SK-N-SH treated with all-trans-retinoic acid at 6 μM for 48 hours (cell line): ENCODE measurements around the gene HHAT.

Experiments used
- ATAC-seq: fragments of 200-7000 bp; cut with Tn5 transposase; 3 replicates; pipeline ENCODE4 v1.9.1; 2020; ENCODE audit warnings: mild to moderate bottlenecking, moderate library complexity
- ARNTL ChIP-seq: fragments of 450-650 bp; formaldehyde crosslinking; IDR thresholded peaks from 2 replicates; pipeline ENCODE4 v1.5.0; 2020; ENCODE audit warnings: low read depth, mild to moderate bottlenecking, moderate library complexity, borderline replicate concordance
- BACH2 ChIP-seq: fragments of 250-450 bp; sonication (Bioruptor Pico); IDR thresholded peaks from 2 replicates; pipeline ENCODE4 v1.9.0; 2021; ENCODE audit warnings: mild to moderate bottlenecking, borderline replicate concordance
- CSRNP3 ChIP-seq: fragments of 250-450 bp; sonication (Bioruptor Pico); IDR thresholded peaks from 2 replicates; pipeline ENCODE4 v1.5.1; 2021; ENCODE audit warnings: mild to moderate bottlenecking, moderate library complexity
- ESRRG ChIP-seq: fragments of 250-450 bp; sonication (Bioruptor Pico); IDR thresholded peaks from 2 replicates; pipeline ENCODE4 v1.6.1; 2021; ENCODE audit warnings: mild to moderate bottlenecking
- GLIS3 ChIP-seq: fragments of 250-450 bp; sonication (Bioruptor Pico); IDR thresholded peaks from 2 replicates; pipeline ENCODE4 v1.5.0; 2020; ENCODE audit warnings: mild to moderate bottlenecking, moderate library complexity
- ISL1 ChIP-seq: fragments of 250-450 bp; sonication (Bioruptor Pico); IDR thresholded peaks from 2 replicates; pipeline ENCODE4 v2.1.2; 2022; ENCODE audit warnings: mild to moderate bottlenecking, moderate library complexity
- OSR1 ChIP-seq: fragments of 250-450 bp; sonication (Bioruptor Pico); IDR thresholded peaks from 2 replicates; pipeline ENCODE4 v1.8.0; 2022; ENCODE audit warnings: moderate library complexity, mild to moderate bottlenecking, inconsistent platforms
- RARB ChIP-seq: fragments of 250-450 bp; sonication (Bioruptor Pico); IDR thresholded peaks from 2 replicates; pipeline ENCODE4 v1.8.0; 2021; ENCODE audit warnings: mild to moderate bottlenecking, moderate library complexity
- SNAI2 ChIP-seq: fragments of 250-450 bp; sonication (Bioruptor Pico); IDR thresholded peaks from 2 replicates; pipeline ENCODE4 v1.5.0; 2020; ENCODE audit warnings: mild to moderate bottlenecking, moderate library complexity
- TCF4 ChIP-seq: fragments of 250-450 bp; sonication (Bioruptor Pico); IDR thresholded peaks from 2 replicates; pipeline ENCODE4 v1.8.0; 2021; ENCODE audit warnings: mild to moderate bottlenecking, moderate library complexity, borderline replicate concordance
- TOX ChIP-seq: fragments of 250-450 bp; sonication (Bioruptor Pico); IDR thresholded peaks from 2 replicates; pipeline ENCODE4 v1.8.0; 2021; ENCODE audit warnings: mild to moderate bottlenecking, moderate library complexity, borderline replicate concordance
- ZC3H10 ChIP-seq: fragments of 250-450 bp; sonication (Bioruptor Pico); IDR thresholded peaks from 2 replicates; pipeline ENCODE4 v1.5.1; 2021; ENCODE audit warnings: mild to moderate bottlenecking, moderate library complexity
- ZFP3 ChIP-seq: fragments of 250-450 bp; sonication (Bioruptor Pico); IDR thresholded peaks from 2 replicates; pipeline ENCODE4 v1.5.0; 2020; ENCODE audit warnings: mild to moderate bottlenecking, moderate library complexity
- ZFP30 ChIP-seq: fragments of 450-650 bp; formaldehyde crosslinking; IDR thresholded peaks from 2 replicates; pipeline ENCODE4 v1.5.0; 2022; ENCODE audit warnings: mild to moderate bottlenecking, moderate library complexity
- ZNF8 ChIP-seq: fragments of 450-650 bp; formaldehyde crosslinking; IDR thresholded peaks from 2 replicates; pipeline ENCODE4 v1.5.0; 2020; ENCODE audit warnings: mild to moderate bottlenecking, moderate library complexity
- TF ChIP-seq, protein P1 (sequence below): fragments of 250-450 bp; sonication (Bioruptor Pico); IDR thresholded peaks from 2 replicates; pipeline ENCODE4 v1.5.1; 2020; ENCODE audit warnings: low read depth, mild to moderate bottlenecking, moderate library complexity
- TF ChIP-seq, protein P2 (sequence below): fragments of 250-450 bp; sonication (Bioruptor Pico); IDR thresholded peaks from 2 replicates; pipeline ENCODE4 v1.8.0; 2020; ENCODE audit warnings: mild to moderate bottlenecking, moderate library complexity, borderline replicate concordance
- TF ChIP-seq, protein P3 (sequence below): fragments of 250-450 bp; sonication (Bioruptor Pico); IDR thresholded peaks from 2 replicates; pipeline ENCODE4 v1.5.0; 2020; ENCODE audit warnings: mild to moderate bottlenecking, moderate library complexity
- TF ChIP-seq, protein P4 (sequence below): fragments of 250-450 bp; sonication (Bioruptor Pico); IDR thresholded peaks from 2 replicates; pipeline ENCODE4 v1.8.0; 2021; ENCODE audit warnings: low read depth, mild to moderate bottlenecking, moderate library complexity, borderline replicate concordance

HHAT gene

DNA sequence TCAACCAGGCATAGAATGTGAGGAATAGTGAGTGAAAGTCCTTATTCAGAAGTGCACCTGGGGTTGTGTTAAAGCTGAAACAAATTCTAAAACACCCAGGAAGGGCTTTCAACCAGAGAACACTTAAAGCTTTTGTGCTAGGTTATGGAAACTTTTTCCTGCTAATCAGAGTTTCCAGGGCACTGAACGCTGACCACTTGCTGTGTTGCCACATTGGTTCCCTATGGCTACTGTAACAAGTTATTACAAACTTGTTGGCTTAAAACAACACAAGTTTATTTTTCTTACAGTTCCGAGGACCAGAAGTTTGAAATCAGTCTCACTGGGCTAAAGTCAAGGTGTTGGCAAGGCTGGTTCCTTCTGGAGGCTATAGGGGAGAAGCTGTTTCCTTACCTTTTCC is 300.6 kb downstream of the HHAT start (continued):
- no peak for TF ChIP-seq GLIS3 (CRISPR knock-in tag)

- TF ChIP-seq, protein P1, sequence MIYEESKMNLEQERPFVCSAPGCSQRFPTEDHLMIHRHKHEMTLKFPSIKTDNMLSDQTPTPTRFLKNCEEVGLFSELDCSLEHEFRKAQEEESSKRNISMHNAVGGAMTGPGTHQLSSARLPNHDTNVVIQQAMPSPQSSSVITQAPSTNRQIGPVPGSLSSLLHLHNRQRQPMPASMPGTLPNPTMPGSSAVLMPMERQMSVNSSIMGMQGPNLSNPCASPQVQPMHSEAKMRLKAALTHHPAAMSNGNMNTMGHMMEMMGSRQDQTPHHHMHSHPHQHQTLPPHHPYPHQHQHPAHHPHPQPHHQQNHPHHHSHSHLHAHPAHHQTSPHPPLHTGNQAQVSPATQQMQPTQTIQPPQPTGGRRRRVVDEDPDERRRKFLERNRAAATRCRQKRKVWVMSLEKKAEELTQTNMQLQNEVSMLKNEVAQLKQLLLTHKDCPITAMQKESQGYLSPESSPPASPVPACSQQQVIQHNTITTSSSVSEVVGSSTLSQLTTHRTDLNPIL (CRISPR knock-in tag), result no peak
- TF ChIP-seq OSR1 (CRISPR knock-in tag), result no peak
- no peak for TF ChIP-seq TCF4
- TF ChIP-seq, all 23 proteins: peak for 0
- ATAC-seq, result no peak
Measured at GRCh38 chr1:210631399-210631798, 302.7 kb downstream of the HHAT start.

DNA sequence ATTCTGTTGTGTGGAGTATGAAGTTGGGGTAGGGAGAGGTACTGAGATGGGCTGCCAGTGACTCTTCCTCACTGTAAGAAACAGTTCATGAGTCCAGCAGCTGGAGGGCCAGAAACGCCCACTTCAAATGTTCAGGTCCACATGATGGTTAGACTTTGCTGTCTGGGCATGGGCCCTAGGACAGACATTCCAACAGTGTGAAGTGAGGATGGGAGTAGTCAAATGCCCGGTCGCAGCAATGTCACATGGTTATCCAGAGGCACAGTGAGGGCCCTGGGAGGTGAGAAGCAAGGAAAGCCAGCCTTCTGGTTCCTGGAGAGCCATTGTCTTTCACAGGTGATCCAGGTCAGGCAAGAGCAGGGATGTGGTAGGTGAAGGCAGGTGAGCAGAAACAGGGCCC is 304.4 kb downstream of the HHAT start:
- TF ChIP-seq CSRNP3 (CRISPR knock-in tag) (no peak), ISL1 (CRISPR knock-in tag) (no peak), ZFP30 (CRISPR knock-in tag) (no peak), RARB (no peak), BACH2 (CRISPR knock-in tag) (no peak), ESRRG (CRISPR knock-in tag) (no peak), ZFP3 (no peak), TOX (no peak), ARNTL (no peak), OSR1 (CRISPR knock-in tag) (no peak), TCF4 (no peak), SNAI2 (CRISPR knock-in tag) (no peak), ZC3H10 (CRISPR knock-in tag) (no peak)
- TF ChIP-seq, protein P2, sequence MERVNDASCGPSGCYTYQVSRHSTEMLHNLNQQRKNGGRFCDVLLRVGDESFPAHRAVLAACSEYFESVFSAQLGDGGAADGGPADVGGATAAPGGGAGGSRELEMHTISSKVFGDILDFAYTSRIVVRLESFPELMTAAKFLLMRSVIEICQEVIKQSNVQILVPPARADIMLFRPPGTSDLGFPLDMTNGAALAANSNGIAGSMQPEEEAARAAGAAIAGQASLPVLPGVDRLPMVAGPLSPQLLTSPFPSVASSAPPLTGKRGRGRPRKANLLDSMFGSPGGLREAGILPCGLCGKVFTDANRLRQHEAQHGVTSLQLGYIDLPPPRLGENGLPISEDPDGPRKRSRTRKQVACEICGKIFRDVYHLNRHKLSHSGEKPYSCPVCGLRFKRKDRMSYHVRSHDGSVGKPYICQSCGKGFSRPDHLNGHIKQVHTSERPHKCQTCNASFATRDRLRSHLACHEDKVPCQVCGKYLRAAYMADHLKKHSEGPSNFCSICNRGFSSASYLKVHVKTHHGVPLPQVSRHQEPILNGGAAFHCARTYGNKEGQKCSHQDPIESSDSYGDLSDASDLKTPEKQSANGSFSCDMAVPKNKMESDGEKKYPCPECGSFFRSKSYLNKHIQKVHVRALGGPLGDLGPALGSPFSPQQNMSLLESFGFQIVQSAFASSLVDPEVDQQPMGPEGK, result no peak
- TF ChIP-seq, protein P1 (CRISPR knock-in tag), result no peak
- TF ChIP-seq, protein P3, sequence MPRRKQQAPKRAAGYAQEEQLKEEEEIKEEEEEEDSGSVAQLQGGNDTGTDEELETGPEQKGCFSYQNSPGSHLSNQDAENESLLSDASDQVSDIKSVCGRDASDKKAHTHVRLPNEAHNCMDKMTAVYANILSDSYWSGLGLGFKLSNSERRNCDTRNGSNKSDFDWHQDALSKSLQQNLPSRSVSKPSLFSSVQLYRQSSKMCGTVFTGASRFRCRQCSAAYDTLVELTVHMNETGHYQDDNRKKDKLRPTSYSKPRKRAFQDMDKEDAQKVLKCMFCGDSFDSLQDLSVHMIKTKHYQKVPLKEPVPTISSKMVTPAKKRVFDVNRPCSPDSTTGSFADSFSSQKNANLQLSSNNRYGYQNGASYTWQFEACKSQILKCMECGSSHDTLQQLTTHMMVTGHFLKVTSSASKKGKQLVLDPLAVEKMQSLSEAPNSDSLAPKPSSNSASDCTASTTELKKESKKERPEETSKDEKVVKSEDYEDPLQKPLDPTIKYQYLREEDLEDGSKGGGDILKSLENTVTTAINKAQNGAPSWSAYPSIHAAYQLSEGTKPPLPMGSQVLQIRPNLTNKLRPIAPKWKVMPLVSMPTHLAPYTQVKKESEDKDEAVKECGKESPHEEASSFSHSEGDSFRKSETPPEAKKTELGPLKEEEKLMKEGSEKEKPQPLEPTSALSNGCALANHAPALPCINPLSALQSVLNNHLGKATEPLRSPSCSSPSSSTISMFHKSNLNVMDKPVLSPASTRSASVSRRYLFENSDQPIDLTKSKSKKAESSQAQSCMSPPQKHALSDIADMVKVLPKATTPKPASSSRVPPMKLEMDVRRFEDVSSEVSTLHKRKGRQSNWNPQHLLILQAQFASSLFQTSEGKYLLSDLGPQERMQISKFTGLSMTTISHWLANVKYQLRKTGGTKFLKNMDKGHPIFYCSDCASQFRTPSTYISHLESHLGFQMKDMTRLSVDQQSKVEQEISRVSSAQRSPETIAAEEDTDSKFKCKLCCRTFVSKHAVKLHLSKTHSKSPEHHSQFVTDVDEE (CRISPR knock-in tag), result no peak

GRCh38 chr1:210633636-210634035 is 304.9 kb downstream of the HHAT start:
- ATAC-seq, result no peak

More for the DNA sequence above, 304.4 kb downstream of the HHAT start:
- no peak for ATAC-seq

More at GRCh38 chr1:210633636-210634035, 304.9 kb downstream of the HHAT start:
- no peak for TF ChIP-seq ZNF8
- no peak for TF ChIP-seq RARB
- TF ChIP-seq, protein P4, sequence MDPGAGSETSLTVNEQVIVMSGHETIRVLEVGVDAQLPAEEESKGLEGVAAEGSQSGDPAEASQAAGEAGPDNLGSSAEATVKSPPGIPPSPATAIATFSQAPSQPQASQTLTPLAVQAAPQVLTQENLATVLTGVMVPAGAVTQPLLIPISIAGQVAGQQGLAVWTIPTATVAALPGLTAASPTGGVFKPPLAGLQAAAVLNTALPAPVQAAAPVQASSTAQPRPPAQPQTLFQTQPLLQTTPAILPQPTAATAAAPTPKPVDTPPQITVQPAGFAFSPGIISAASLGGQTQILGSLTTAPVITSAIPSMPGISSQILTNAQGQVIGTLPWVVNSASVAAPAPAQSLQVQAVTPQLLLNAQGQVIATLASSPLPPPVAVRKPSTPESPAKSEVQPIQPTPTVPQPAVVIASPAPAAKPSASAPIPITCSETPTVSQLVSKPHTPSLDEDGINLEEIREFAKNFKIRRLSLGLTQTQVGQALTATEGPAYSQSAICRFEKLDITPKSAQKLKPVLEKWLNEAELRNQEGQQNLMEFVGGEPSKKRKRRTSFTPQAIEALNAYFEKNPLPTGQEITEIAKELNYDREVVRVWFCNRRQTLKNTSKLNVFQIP (CRISPR knock-in tag), result no peak
- TF ChIP-seq, protein P1 (CRISPR knock-in tag), result no peak
- TF ChIP-seq ARNTL, result no peak
- no peak for TF ChIP-seq CSRNP3 (CRISPR knock-in tag)
- TF ChIP-seq BACH2 (CRISPR knock-in tag), result no peak
- TF ChIP-seq ZC3H10 (CRISPR knock-in tag), result no peak
- TF ChIP-seq TCF4, result no peak
- TF ChIP-seq, all 23 proteins: peak for 0
